Measurements from ENCODE around the gene LRFN2.

- TF ChIP-seq CTCF (IDR thresholded peaks at IDR 0.05) (no peak), ZFX (IDR thresholded peaks at IDR 0.05; ENCODE audit: borderline replicate concordance) (no peak)
Measured at GRCh38 chr6:40371621-40372020, 215.5 kb downstream of the LRFN2 start.

Measured in 22Rv1 (cell line).